ENCODE measurements around the gene SULT1A2.
"Not testable (repeated sequence)": the region's sequence is repeated elsewhere in the genome, so short reads cannot be mapped to it uniquely, and the experiment has no call there.

Gene SULT1A2

GRCh38 chr16:28554634-28555423 is 42.0 kb downstream of the SULT1A2 start:
- DNase-seq = no peak

DNA sequence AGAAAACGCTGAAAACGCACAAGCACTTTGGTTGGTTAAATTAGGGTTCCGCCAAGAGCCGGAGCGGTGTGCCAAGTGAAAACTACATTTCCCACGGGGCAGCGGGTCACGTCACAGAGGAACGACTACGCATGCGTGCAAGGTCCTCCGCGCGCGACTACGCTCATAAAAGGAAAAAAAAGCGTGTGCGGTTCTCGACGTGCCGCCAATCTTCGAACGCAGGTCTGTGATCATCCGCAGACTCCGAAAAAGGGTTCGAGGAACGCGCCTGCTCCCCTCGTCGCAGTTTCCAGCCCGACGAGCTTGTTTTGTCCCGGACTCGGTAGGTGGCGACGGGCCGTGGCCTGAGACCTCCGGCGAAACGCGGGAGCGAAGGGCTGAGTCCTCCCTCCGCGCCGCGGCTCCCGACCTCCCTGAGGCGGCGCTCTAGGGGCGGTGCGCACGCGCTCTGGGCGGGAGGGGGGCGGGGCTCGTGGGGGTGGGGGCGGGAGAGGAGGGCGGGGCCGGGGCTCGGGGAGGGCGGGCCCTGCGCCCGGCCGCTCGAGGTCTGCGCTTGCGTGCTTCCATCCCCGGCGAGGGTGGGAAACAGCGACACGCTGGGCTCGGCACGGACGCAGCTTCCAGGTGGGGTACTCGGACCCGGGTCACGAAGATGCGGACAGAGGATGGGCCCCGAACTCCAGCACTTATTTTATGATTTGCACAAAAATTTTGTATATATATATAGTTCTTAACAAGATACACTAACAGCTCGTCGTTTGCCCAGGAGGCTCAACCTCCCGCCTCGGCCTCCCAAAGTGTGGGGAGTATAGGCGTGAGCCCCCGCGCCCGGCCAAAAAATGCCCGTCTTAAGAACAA is 42.8 kb downstream of the SULT1A2 start, which contains the start of gene SGF29:
Gene SGF29, plus strand, starts transcription at position 145 of the 858 bp plus-strand sequence. CDS start 27,150 bp downstream, outside the sequence.
- peak; percentile 82 for DNase-seq

- no peak for DNase-seq
Measured at GRCh38 chr16:28549301-28549899, 47.5 kb downstream of the SULT1A2 start.

DNA sequence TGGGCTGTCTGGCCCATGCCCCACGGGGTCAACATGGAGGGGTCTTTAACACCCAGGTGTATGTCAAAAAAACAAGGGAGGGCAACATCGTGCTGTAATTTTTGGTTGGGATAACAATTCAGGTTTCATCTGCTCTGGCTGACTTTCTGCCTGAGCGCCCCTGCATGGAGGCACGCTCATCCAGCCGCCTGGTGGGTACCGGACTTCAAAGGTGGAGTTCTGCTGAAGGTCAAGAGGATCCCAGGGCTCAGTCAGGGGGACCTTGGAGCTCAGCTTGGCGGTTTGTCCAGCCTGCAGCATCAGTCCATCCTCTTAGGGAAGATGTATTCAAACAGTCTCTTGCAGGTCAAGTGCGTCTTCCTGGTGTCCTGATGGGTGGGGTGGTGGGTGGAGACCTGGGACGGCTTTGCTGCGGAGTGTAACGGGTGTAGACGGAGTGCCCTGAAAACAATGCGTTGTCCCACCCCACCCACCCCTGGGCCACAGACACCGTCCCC is 48.5 kb downstream of the SULT1A2 start:
- no peak for DNase-seq

DNA sequence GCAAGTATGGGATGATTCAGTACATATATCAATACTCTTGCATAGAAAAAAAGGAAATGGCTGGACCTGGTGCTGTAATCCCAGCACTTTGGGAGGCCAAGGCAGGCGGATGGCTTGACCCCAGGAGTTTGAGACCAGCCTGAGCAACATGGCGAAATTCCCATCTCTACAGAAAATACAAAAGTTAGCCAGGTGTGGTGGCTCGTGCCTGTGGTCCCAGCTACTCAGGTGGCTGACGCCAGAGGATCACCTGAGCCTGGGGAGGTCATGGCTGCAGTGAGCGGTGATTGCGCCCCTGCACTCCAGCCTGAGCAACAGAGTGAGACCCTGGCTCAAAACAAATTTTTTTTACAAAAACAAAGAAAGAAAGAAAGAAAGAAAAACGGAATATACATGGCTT is 50.2 kb downstream of the SULT1A2 start:
- no peak for DNase-seq

GRCh38 chr16:28545964-28546363 is 50.9 kb downstream of the SULT1A2 start:
- DNase-seq = not testable (repeated sequence)

- DNase-seq = no peak
Measured at GRCh38 chr16:28544998-28545397, 51.9 kb downstream of the SULT1A2 start.

DNA sequence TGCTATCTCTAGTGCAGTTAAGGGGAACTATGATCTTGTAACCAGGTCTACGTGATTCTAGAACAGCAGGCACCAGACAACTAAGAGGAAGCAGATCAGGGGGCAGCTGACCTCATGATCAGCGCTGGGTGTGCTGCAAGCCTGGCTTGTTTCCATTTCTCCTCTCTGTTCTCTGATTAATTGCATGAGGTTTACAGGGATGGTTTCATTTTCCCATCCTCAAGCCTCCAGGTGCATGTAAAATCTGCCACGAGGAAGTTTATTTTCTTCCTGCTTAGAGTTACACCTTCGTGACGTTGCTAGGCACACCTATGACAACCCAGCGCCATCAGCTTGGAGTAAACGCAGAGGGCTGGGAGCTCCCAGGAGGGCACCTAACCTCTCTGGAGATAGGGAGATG is 53.8 kb downstream of the SULT1A2 start:
- DNase-seq = no peak

DNA sequence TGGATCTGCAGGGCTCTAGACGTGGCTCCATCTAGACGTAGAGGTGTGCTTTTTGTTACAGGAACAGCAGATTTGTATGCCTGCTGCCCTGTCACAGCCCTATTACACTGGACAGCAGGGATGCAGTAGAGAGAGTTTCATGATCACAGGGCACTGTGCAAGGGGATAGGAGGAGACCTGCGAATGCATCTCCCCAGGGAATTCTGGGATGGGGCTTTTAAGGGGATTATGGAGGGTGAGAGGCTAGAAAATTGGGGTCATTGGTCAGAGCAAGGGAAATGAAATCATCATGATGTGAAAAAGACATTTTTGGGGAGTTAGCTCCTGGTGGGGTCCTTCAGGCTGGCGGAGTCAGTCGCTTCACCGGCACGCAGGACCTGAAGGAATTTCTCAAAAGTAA is 54.2 kb downstream of the SULT1A2 start:
- DNase-seq = no peak

Measured in activated gamma-delta T cell (primary cell).